ENCODE measurements around the gene UPK1B.

UPK1B gene

DNA sequence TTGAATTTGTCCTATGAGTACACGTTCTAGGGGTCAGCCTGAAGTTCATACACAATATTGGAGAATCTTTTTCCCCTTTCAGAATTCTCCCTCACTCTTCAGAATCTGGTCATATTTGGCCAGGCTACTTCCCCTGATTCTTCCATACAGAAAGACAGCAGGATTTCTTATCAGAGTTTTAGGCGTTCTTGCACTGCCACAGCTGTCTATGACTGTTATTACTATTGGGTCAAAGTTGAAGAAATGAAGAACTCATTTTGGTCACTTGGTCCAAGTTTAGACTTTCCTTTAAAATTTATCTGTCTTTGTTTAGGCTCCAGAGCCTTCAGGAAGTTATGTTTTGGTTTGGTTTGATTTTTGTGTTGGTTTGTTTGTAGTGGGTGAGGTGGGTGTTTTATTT lies 15.4 kb upstream of the UPK1B start (continued):
- TF ChIP-seq, protein P1, sequence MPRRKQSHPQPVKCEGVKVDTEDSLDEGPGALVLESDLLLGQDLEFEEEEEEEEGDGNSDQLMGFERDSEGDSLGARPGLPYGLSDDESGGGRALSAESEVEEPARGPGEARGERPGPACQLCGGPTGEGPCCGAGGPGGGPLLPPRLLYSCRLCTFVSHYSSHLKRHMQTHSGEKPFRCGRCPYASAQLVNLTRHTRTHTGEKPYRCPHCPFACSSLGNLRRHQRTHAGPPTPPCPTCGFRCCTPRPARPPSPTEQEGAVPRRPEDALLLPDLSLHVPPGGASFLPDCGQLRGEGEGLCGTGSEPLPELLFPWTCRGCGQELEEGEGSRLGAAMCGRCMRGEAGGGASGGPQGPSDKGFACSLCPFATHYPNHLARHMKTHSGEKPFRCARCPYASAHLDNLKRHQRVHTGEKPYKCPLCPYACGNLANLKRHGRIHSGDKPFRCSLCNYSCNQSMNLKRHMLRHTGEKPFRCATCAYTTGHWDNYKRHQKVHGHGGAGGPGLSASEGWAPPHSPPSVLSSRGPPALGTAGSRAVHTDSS (tag by site-specific recombination; IDR thresholded peaks at IDR 0.05), result no peak

DNA sequence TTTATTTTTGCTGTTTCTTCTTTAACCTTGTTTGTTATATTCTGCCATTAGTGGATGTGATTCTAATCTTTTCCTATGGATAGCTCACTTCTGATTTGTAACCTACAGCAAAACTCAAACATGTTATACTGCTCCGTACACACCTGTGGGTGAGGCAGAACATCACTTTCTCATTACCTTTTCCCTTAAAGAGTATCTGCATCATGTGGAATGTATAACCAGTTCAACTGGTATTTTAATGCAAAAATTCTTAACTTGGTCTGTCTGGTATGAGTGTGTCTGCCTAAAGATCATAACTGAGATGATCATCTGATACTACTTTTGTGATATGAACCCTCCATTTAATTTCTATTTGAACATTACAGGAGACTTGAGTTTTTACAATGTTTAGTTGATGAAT lies 13.0 kb upstream of the UPK1B start:
- no peaks in the 10 kb centered on the region for H3K4me1 ChIP-seq (ENCODE audit: control insufficient read depth, insufficient read depth, low read length)

DNA sequence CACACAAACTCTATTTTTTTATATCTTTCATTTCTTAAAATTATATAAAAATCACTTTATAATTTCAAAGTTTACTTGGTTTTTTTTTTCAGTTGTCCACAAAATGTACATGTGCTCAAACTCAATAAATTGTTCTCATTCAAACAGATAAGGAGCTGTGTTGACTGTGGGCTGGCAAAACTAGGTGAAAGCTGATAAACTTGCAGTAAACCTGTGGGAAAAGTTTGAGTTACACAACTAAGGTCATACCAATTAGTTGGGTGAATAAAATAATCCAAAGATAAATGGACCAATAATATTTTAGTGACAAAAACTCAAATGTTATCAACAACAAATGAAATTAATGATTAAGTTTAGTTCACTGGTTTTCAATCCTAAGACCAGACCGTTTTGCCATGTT lies 12.6 kb upstream of the UPK1B start:
- CTCF ChIA-PET, result interaction anchor here (1.1 kb wide), 1 partner anchor 15 kb away, joined by 3 read pairs; the partner anchor contains the start of gene TEX55
- POLR2A ChIA-PET, result no interaction called here

More for the DNA sequence above, 13.0 kb upstream of the UPK1B start:
- H3K9me3 ChIP-seq (ENCODE audit: control insufficient read depth, insufficient read depth, low read depth, low read length), result no peaks in the 10 kb centered on the region
- CTCF ChIA-PET, result interaction anchor here (1.1 kb wide), 1 partner anchor 15 kb away, joined by 3 read pairs; the partner anchor contains the start of gene TEX55
- TF ChIP-seq ZNF626 (tag by site-specific recombination; IDR thresholded peaks at IDR 0.05), result no peak
- no peak for TF ChIP-seq ZNF677 (tag by site-specific recombination; IDR thresholded peaks at IDR 0.05)
- TF ChIP-seq, protein P2, sequence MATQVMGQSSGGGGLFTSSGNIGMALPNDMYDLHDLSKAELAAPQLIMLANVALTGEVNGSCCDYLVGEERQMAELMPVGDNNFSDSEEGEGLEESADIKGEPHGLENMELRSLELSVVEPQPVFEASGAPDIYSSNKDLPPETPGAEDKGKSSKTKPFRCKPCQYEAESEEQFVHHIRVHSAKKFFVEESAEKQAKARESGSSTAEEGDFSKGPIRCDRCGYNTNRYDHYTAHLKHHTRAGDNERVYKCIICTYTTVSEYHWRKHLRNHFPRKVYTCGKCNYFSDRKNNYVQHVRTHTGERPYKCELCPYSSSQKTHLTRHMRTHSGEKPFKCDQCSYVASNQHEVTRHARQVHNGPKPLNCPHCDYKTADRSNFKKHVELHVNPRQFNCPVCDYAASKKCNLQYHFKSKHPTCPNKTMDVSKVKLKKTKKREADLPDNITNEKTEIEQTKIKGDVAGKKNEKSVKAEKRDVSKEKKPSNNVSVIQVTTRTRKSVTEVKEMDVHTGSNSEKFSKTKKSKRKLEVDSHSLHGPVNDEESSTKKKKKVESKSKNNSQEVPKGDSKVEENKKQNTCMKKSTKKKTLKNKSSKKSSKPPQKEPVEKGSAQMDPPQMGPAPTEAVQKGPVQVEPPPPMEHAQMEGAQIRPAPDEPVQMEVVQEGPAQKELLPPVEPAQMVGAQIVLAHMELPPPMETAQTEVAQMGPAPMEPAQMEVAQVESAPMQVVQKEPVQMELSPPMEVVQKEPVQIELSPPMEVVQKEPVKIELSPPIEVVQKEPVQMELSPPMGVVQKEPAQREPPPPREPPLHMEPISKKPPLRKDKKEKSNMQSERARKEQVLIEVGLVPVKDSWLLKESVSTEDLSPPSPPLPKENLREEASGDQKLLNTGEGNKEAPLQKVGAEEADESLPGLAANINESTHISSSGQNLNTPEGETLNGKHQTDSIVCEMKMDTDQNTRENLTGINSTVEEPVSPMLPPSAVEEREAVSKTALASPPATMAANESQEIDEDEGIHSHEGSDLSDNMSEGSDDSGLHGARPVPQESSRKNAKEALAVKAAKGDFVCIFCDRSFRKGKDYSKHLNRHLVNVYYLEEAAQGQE (tag by site-specific recombination; IDR thresholded peaks at IDR 0.05), result no peak
- no peak for TF ChIP-seq ZFP41 (tag by site-specific recombination; IDR thresholded peaks at IDR 0.05; ENCODE audit: borderline replicate concordance)
- TF ChIP-seq, protein P3, sequence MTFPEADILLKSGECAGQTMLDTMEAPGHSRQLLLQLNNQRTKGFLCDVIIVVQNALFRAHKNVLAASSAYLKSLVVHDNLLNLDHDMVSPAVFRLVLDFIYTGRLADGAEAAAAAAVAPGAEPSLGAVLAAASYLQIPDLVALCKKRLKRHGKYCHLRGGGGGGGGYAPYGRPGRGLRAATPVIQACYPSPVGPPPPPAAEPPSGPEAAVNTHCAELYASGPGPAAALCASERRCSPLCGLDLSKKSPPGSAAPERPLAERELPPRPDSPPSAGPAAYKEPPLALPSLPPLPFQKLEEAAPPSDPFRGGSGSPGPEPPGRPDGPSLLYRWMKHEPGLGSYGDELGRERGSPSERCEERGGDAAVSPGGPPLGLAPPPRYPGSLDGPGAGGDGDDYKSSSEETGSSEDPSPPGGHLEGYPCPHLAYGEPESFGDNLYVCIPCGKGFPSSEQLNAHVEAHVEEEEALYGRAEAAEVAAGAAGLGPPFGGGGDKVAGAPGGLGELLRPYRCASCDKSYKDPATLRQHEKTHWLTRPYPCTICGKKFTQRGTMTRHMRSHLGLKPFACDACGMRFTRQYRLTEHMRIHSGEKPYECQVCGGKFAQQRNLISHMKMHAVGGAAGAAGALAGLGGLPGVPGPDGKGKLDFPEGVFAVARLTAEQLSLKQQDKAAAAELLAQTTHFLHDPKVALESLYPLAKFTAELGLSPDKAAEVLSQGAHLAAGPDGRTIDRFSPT (tag by site-specific recombination; IDR thresholded peaks at IDR 0.05), result no peak
- POLR2A ChIA-PET, result no interaction called here
- H3K27ac ChIP-seq (ENCODE audit: extremely low read depth, low read depth, low read length), result no peak overlapping the region
- H3K36me3 ChIP-seq (ENCODE audit: control insufficient read depth in 2 of 2, insufficient read depth in 1 of 2, low read length in 2 of 2), result no peaks in the 10 kb centered on the region
- H3K4me3 ChIP-seq (ENCODE audit: low read depth, low read length), result no peak overlapping the region

DNA sequence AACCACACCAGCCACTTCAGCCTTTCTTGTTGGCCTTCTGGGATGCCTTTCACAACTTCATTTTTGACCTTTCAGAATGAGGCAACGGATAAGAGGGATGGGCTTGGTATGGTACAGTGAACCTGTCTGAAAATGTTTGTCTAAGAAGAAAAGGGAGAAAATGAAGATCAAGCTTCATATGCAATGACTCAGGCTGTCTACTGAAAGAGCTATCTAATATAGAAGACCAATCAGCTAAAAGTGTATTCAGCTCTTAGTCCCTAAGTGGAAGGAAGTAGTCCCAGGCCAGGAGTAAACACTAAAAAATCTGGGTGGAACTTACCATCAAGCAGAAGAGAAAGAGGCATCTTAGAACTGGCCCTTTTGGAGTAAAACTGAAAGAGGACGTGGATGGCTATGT lies 12.2 kb upstream of the UPK1B start:
- no peaks in the 10 kb centered on the region for H3K4me1 ChIP-seq (ENCODE audit: control insufficient read depth, insufficient read depth, low read length)
- POLR2A ChIA-PET, result no interaction called here
- H3K9me3 ChIP-seq (ENCODE audit: control insufficient read depth, insufficient read depth, low read depth, low read length), result no peaks in the 10 kb centered on the region
- no peak overlapping the region for H3K27ac ChIP-seq (ENCODE audit: extremely low read depth, low read depth, low read length)
- no peaks in the 10 kb centered on the region for H3K36me3 ChIP-seq (ENCODE audit: control insufficient read depth in 2 of 2, insufficient read depth in 1 of 2, low read length in 2 of 2)
- no peak overlapping the region for H3K4me3 ChIP-seq (ENCODE audit: low read depth, low read length)
- CTCF ChIA-PET, result no interaction called here
- TF ChIP-seq ZNF292 (tag by site-specific recombination; IDR thresholded peaks at IDR 0.05; ENCODE audit: borderline replicate concordance, low read depth) (no peak), ZNF629 (tag by site-specific recombination; IDR thresholded peaks at IDR 0.05) (no peak), ZNF501 (tag by site-specific recombination; IDR thresholded peaks at IDR 0.05) (no peak), ZNF19 (tag by site-specific recombination; IDR thresholded peaks at IDR 0.05; ENCODE audit: low read depth) (no peak), ZNF157 (tag by site-specific recombination; IDR thresholded peaks at IDR 0.05) (no peak), ZNF830 (tag by site-specific recombination; IDR thresholded peaks at IDR 0.05; ENCODE audit: low read depth) (no peak)
- TF ChIP-seq, protein P4, sequence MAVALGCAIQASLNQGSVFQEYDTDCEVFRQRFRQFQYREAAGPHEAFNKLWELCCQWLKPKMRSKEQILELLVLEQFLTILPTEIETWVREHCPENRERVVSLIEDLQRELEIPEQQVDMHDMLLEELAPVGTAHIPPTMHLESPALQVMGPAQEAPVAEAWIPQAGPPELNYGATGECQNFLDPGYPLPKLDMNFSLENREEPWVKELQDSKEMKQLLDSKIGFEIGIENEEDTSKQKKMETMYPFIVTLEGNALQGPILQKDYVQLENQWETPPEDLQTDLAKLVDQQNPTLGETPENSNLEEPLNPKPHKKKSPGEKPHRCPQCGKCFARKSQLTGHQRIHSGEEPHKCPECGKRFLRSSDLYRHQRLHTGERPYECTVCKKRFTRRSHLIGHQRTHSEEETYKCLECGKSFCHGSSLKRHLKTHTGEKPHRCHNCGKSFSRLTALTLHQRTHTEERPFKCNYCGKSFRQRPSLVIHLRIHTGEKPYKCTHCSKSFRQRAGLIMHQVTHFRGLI (tag by site-specific recombination; IDR thresholded peaks at IDR 0.05), result no peak
- TF ChIP-seq, protein P5, sequence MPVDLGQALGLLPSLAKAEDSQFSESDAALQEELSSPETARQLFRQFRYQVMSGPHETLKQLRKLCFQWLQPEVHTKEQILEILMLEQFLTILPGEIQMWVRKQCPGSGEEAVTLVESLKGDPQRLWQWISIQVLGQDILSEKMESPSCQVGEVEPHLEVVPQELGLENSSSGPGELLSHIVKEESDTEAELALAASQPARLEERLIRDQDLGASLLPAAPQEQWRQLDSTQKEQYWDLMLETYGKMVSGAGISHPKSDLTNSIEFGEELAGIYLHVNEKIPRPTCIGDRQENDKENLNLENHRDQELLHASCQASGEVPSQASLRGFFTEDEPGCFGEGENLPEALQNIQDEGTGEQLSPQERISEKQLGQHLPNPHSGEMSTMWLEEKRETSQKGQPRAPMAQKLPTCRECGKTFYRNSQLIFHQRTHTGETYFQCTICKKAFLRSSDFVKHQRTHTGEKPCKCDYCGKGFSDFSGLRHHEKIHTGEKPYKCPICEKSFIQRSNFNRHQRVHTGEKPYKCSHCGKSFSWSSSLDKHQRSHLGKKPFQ (tag by site-specific recombination; IDR thresholded peaks at IDR 0.05), result no peak
- TF ChIP-seq, protein P6, sequence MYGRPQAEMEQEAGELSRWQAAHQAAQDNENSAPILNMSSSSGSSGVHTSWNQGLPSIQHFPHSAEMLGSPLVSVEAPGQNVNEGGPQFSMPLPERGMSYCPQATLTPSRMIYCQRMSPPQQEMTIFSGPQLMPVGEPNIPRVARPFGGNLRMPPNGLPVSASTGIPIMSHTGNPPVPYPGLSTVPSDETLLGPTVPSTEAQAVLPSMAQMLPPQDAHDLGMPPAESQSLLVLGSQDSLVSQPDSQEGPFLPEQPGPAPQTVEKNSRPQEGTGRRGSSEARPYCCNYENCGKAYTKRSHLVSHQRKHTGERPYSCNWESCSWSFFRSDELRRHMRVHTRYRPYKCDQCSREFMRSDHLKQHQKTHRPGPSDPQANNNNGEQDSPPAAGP (tag by site-specific recombination; IDR thresholded peaks at IDR 0.05), result no peak

More for the DNA sequence above, 12.6 kb upstream of the UPK1B start:
- Histone ChIP-seq H3K27ac (ENCODE audit: extremely low read depth, low read depth, low read length) (no peak overlapping the region), H3K9me3 (ENCODE audit: control insufficient read depth, insufficient read depth, low read depth, low read length) (no peaks in the 10 kb centered on the region), H3K4me3 (ENCODE audit: low read depth, low read length) (no peak overlapping the region), H3K4me1 (ENCODE audit: control insufficient read depth, insufficient read depth, low read length) (no peaks in the 10 kb centered on the region), H3K36me3 (ENCODE audit: control insufficient read depth in 2 of 2, insufficient read depth in 1 of 2, low read length in 2 of 2) (no peaks in the 10 kb centered on the region)
- TF ChIP-seq ZNF629 (tag by site-specific recombination; IDR thresholded peaks at IDR 0.05) (no peak), ZNF138 (tag by site-specific recombination; IDR thresholded peaks at IDR 0.05; ENCODE audit: borderline replicate concordance) (no peak), ZNF544 (tag by site-specific recombination; IDR thresholded peaks at IDR 0.05) (no peak), REPIN1 (tag by site-specific recombination; IDR thresholded peaks at IDR 0.05; ENCODE audit: low read depth) (no peak), ZNF335 (tag by site-specific recombination; conservative IDR thresholded peaks at IDR 0.05) (no peak), ZXDB (tag by site-specific recombination; IDR thresholded peaks at IDR 0.05) (no peak), ZNF214 (tag by site-specific recombination; IDR thresholded peaks at IDR 0.05; ENCODE audit: borderline replicate concordance) (no peak), OVOL3 (tag by site-specific recombination; IDR thresholded peaks at IDR 0.05) (no peak), SP2 (tag by site-specific recombination; IDR thresholded peaks at IDR 0.05) (no peak)
